HEK293 (cell line): ENCODE measurements around the gene GTF3C1.

Experiments used
- ZBTB8A ChIP-seq: fragments of 450-650 bp; formaldehyde crosslinking; IDR thresholded peaks from 2 replicates; pipeline ENCODE4 v1.5.1; 2016; ENCODE audit warnings: missing biosample characterization, missing genetic modification characterization
- TF ChIP-seq, protein P1 (sequence below): fragments of 450-650 bp; formaldehyde crosslinking; IDR thresholded peaks from 2 replicates; pipeline ENCODE4 v1.5.1; 2016; ENCODE audit warnings: missing biosample characterization, missing genetic modification characterization

GRCh38 chr16:27572711-27573110, 23.0 kb upstream of the GTF3C1 start:
- TF ChIP-seq, protein P1, sequence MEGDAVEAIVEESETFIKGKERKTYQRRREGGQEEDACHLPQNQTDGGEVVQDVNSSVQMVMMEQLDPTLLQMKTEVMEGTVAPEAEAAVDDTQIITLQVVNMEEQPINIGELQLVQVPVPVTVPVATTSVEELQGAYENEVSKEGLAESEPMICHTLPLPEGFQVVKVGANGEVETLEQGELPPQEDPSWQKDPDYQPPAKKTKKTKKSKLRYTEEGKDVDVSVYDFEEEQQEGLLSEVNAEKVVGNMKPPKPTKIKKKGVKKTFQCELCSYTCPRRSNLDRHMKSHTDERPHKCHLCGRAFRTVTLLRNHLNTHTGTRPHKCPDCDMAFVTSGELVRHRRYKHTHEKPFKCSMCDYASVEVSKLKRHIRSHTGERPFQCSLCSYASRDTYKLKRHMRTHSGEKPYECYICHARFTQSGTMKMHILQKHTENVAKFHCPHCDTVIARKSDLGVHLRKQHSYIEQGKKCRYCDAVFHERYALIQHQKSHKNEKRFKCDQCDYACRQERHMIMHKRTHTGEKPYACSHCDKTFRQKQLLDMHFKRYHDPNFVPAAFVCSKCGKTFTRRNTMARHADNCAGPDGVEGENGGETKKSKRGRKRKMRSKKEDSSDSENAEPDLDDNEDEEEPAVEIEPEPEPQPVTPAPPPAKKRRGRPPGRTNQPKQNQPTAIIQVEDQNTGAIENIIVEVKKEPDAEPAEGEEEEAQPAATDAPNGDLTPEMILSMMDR (tag by site-specific recombination), result no peak
- TF ChIP-seq ZBTB8A (tag by site-specific recombination), result no peak
